G401 (cell line): ENCODE measurements around the gene EVA1A. TPM values are rescaled to one million over a fixed set of nuclear protein-coding genes. Genes with fewer than 3 reads are reported as not detected.

Experiments
- DNase-seq: peaks from one replicate; pipeline ENCODE4 v3.0.0-alpha.2; 2015; ENCODE audit warnings: low spot score
- in situ Hi-C: cut with HindIII; loops from 2 replicates; pipeline ENCODE4 v1.10.0; 2016; ENCODE audit warnings: low sequenced_read_pairs, mixed read lengths
- total RNA-seq: library from RNA; depleted of rRNA; stranded (reverse); fragments of >200 nt; shearing (Covaris generic); gene quantifications from 2 replicates; pipeline ENCODE4 v1.2.3, GENCODE V29; 2014

Gene EVA1A
- total RNA-seq, 1 experiment from 2014 or later, result 97.2 TPM

DNA sequence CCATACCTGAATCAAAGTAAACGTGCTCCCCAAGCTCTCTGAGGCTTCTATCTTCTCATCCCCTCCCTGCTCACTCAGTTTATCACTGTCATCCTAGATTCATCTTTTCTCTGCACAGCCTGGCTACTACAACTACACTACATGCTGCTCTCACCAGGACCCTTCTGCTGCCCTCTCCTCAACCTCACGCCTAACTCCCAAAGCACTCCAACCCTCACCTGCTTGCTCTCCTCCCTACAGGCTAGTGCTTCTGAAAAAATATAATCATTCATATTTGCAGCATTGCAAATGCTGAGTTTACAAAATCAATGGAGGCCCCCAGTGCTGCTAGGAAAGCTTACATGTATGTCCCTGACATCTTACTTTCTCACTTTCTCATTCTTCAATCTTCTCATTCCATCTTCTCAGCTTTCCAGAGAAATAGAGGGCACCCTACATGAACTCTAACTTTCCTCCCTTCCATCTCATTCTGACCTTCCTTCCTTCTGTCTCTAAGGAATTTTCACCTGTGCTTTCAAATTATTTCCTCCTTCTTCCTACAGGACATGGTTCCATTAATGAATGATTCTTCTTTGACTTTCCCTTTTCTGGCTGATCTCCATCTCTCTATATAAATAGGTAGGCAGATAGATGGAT is 36.3 kb downstream of the EVA1A start:
- no peak for DNase-seq
- in situ Hi-C loops, result no loop called here

- DNase-seq, result no peak
These were observed 37.1 kb downstream of the EVA1A start for GRCh38 chr2:75523313-75524275.

DNA sequence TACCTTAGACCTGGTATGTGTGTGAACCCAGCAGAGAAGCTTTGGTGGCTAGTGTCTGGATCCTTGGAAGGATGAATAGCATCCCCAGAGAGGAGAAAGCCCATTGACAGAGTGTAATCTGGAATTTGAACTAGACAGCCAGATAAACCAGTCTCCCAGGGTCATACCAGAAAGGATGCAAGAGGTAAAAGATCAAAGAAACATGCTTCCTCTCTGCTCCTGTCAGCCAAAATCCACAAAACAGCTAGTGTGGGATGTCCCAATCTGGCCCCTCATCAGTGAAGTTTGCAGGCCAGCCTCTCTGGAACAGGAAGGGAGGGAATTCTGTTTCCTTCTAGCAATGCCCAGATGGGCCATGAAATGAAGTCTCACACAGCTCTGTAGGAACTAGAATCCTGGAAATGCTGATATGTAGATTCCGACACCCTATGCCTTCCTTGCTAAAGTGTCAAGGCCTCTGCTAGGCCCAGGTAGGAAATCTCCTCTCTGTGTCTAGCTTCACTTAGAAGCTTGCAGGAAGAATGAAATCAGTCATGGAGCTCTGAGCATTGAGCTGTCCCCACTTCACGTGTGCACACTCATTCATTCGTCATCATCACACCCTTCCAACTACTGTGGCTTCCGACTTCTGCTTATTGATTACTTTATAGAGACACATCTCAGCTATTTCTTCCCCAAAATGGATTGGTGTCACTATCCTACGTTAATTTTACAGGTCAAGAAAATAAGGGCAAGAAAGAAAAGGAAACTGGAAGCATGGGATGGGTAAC is 38.0 kb downstream of the EVA1A start:
- in situ Hi-C loops, result no loop called here
- no peak for DNase-seq

More at GRCh38 chr2:75523313-75524275, 37.1 kb downstream of the EVA1A start:
- in situ Hi-C loops, result no loop called here

DNA sequence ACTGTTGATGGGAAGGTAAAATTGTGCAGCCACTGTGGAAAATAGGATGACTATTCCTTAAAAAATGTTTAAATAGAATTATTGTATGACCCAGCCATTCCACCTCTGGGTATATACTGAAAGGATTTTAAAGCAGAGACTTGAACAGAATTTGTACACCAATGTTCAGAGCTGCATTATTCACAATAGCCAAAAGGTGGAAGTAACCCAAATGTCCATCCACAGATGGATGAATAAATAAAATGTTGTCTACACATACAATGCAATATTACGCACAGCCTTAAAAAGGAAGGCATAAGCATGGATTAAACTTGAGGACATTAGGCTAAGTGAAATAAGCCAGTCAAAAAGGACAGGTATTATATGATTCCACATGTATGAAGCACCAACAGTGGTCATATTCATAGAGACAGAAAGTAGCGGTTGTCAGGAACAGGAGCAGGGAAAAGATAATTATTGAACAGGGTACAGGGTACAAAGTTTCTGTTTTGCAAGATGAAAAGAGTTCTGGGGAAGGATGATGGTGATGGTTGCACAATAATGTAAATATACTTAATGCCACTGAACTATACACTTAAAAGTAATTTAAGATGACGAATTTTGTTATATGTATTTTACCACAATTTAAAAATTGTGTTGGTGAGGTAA is 39.4 kb downstream of the EVA1A start:
- no peak for DNase-seq
- in situ Hi-C loops, result no loop called here

DNA sequence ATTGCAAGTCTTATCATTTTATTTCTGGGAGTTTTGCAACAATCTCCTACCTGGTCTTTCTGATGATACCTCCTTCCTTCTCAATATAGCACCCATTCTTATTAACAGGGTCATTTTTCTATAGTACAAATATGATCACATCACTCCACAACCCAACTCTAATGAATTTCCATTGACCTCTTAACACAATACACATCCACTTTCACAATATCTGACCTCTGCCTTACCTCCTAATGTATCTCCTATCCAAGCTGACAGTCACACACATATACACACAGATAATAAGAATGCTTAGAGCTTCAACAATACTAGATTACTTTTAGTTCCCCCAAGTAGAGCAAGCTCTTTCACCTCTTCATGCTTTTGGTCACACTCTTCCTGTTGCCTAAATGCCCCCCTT is 40.9 kb downstream of the EVA1A start:
- DNase-seq, result no peak
- in situ Hi-C loops, result no loop called here

GRCh38 chr2:75518638-75519465 is 41.9 kb downstream of the EVA1A start:
- in situ Hi-C loops, result no loop called here
- DNase-seq, result no peak

DNA sequence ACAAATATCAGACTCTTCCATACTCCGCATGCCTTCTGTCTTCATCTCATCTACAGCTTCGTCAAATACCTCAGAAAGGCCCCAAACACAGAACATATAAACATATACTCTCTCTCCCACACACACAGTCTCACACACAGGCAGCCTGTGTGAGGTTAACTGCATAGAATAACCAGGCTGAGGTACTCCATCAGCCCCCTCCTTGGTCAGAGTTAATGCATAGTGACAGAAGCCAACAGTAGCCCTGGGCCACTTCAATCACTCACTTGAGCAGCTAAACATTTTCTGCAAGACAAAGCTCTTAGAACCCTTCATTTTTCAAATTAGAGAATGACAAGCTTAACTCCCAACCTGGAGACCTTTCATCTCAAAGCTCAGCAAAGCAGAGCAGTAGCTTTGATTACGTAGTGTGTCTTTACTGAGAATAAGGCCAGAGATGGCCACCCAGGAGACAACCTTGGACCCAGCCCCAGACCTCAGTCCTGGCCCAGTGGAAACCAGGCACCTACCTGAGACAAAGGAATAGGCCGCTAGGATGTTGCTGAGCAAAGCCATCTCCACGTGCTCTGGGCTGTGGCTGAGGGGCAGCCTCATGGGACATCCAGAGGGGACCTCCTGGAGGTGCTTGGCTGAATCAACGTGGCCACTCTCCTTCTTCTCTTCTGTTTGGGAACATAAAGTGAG is 43.0 kb downstream of the EVA1A start:
- DNase-seq, result no peak
- in situ Hi-C loops, result no loop called here

- DNase-seq, result no peak
- in situ Hi-C loops, result no loop called here
These were observed 44.1 kb downstream of the EVA1A start for GRCh38 chr2:75516378-75517360.

DNA sequence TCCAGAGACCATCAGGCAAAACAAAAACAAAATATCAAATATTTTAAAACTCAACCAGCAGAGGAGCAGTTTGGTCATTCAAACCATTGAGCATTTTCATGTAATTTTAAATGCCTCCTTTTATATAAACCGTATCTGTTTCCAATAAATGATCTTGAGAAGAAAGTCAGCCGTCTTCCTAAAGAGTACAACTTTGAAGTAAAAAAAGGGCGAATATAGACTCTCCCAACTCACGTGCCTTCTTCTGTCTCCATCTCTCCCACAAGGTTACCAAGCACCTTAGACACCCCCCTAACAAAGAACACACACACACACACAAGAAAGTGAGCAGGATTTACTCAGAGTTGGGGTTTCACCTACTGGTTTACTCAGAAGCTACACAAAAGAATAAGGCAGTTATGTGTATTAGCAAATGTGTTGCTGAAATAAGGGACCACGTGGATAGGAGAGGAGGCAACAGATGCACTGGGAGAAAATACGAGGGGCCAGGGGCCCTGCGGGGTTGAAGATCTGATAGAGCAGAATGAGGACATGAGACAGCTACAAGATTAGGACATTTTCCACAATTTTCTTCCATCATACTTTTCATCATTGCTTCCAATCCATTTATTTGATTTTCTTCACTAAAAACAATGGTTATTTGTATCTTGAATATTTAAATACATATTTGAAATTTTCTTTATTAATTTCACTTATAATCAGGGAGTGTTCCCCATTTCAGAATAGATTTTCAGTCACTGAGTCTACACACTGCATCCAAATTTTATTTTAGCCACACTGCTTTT is 45.0 kb downstream of the EVA1A start:
- DNase-seq, result no peak
- in situ Hi-C loops, result no loop called here

GRCh38 chr2:75513616-75514170 is 47.0 kb downstream of the EVA1A start:
- DNase-seq, result no peak
- in situ Hi-C loops, result no loop called here

- no peak for DNase-seq
- in situ Hi-C loops, result no loop called here
These were observed 48.1 kb downstream of the EVA1A start for GRCh38 chr2:75512455-75513212.

DNA sequence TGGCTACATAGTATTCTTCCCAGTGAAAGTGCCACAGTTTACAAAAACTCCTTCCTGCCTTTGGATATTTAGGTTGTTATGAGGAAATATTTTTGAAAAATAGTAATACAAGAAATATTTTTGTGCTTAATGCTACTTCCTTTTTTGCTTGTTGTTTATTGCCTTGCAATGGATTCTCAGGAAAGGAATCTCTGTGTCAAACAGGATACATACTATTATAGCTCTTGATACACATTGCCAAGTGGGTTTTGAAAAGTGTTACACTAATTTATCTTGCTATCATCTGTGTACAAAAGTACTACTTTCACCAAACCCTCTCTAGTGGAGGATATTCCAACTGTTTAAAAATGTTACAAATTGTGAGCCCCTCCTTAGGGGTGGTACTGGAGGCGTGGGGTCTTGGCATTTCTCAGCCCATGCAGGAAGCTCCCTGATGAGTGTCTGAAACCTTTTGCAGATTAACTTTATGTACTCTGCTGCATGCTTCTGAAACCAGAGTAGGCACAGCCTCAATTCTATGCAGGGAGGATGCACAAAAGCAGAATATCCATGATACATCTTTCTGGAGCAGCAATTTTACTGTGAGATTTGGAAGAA is 54.5 kb downstream of the EVA1A start:
- DNase-seq, result no peak
- in situ Hi-C loops, result no loop called here

GRCh38 chr2:75505012-75505411 is 55.7 kb downstream of the EVA1A start:
- in situ Hi-C loops, result no loop called here
- no peak for DNase-seq

GRCh38 chr2:75503048-75503607 is 57.6 kb downstream of the EVA1A start:
- no peak for DNase-seq
- in situ Hi-C loops, result no loop called here
